DOHH2 (cell line): ENCODE measurements around the gene HECW1.

ENCODE experiments used
- H3F3A ChIP-seq: fragments of 200-600 bp; sonication (generic), shearing (Covaris generic); 2 replicates; pipeline ENCODE4 v1.6.0; 2016; ENCODE audit warnings: antibody characterized with exemption, mild to moderate bottlenecking; ENCODE audit not compliant: control insufficient read depth, insufficient read depth
- H3K27ac ChIP-seq: fragments of 200-600 bp; sonication (generic); 2 replicates; pipeline ENCODE4 v1.5.1; 2014; ENCODE audit warnings: low read depth, mild to moderate bottlenecking, low read length, moderate library complexity
- H3K27me3 ChIP-seq: fragments of 200-600 bp; sonication (generic); 2 replicates; pipeline ENCODE4 v1.6.1; 2014; ENCODE audit warnings: mild to moderate bottlenecking, low read length, mixed read lengths; ENCODE audit not compliant: control insufficient read depth
- H3K36me3 ChIP-seq: fragments of 200-600 bp; sonication (generic); 2 replicates; pipeline ENCODE4 v1.6.1; 2014; ENCODE audit warnings: mild to moderate bottlenecking, low read length, moderate library complexity, mixed read lengths; ENCODE audit not compliant: control insufficient read depth
- H3K4me1 ChIP-seq: fragments of 200-600 bp; sonication (generic); 2 replicates; pipeline ENCODE4 v1.6.1; 2014; ENCODE audit warnings: mild to moderate bottlenecking, low read length, mixed read lengths; ENCODE audit not compliant: control insufficient read depth
- H3K4me2 ChIP-seq: fragments of 200-600 bp; sonication (generic); 2 replicates; pipeline ENCODE4 v1.6.0; 2014; ENCODE audit warnings: mild to moderate bottlenecking, low read length, moderate library complexity
- H3K4me3 ChIP-seq: fragments of 200-600 bp; sonication (generic); 2 replicates; pipeline ENCODE4 v1.5.1; 2014; ENCODE audit warnings: mild to moderate bottlenecking, low read length, mixed read lengths
- H3K79me2 ChIP-seq: fragments of 200-600 bp; sonication (generic); 2 replicates; pipeline ENCODE4 v1.6.1; 2014; ENCODE audit warnings: mild to moderate bottlenecking, low read length, mixed read lengths; ENCODE audit not compliant: control insufficient read depth
- H3K9me2 ChIP-seq: fragments of 200-600 bp; sonication (generic); replicated peaks from 2 replicates; pipeline ENCODE4 v1.6.1; 2014; ENCODE audit warnings: mild to moderate bottlenecking, low read length, mixed read lengths; ENCODE audit not compliant: control insufficient read depth
- H3K9me3 ChIP-seq: fragments of 200-600 bp; sonication (generic); 2 replicates; pipeline ENCODE4 v1.6.1; 2014; ENCODE audit warnings: antibody characterized with exemption, low read length, mixed read lengths; ENCODE audit not compliant: control insufficient read depth, insufficient read depth
- H4K20me1 ChIP-seq: fragments of 200-600 bp; sonication (generic); 2 replicates; pipeline ENCODE4 v1.6.0; 2014; ENCODE audit warnings: low read depth, mild to moderate bottlenecking, antibody characterized with exemption, low read length, moderate library complexity; ENCODE audit not compliant: control insufficient read depth, insufficient read depth
- CTCF ChIP-seq: fragments of 200-600 bp; sonication (generic); IDR thresholded peaks from one replicate; pipeline ENCODE4 v1.5.1; 2014; ENCODE audit warnings: antibody characterized with exemption, mild to moderate bottlenecking, low read depth, low read length; ENCODE audit not compliant: poor library complexity, severe bottlenecking
- EZH2phosphoT487 ChIP-seq: fragments of 200-600 bp; sonication (generic); IDR thresholded peaks from 2 replicates; pipeline ENCODE4 v1.6.1; 2017; ENCODE audit warnings: borderline replicate concordance, mild to moderate bottlenecking, antibody characterized with exemption, low read length, moderate library complexity, mixed read lengths

The HECW1 gene

GRCh38 chr7:43211286-43211685 is 98.8 kb downstream of the HECW1 start:
- Histone ChIP-seq H3K4me2 (no peak overlapping the region), H3K27ac (no peak overlapping the region), H3K9me2 (no peaks in the 10 kb centered on the region), H3K27me3 (no peaks in the 10 kb centered on the region), H3K4me1 (no peaks in the 10 kb centered on the region), H3K4me3 (no peak overlapping the region), H3K79me2 (no peaks in the 10 kb centered on the region), H3K36me3 (no peaks in the 10 kb centered on the region), H3F3A (no peaks in the 10 kb centered on the region), H4K20me1 (no peaks in the 10 kb centered on the region), H3K9me3 (no peaks in the 10 kb centered on the region)
- TF ChIP-seq EZH2phosphoT487 (no peak), CTCF (no peak)

DNA sequence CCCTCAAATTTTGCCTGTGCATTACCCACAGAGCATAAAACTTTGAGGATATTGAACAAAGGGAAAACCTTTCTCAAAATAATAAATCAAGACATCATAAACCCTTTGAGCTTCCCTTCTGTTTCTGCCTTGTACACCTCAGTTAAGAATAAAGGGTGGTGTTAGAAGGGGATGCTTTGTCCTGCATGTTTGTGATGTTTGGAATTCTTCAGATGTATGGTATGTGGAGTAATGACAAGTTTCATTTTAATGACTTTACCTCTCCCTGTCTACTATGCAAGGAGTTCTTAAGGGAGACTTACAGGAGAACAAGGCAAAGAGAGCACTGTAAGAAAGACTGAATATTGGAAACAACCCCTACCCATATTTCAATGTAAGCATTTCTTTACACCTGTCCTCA is 99.2 kb downstream of the HECW1 start:
- no peak overlapping the region for H3K4me2 ChIP-seq
- no peaks in the 10 kb centered on the region for H3K4me1 ChIP-seq
- no peaks in the 10 kb centered on the region for H3K36me3 ChIP-seq
- H3K4me3 ChIP-seq, result no peak overlapping the region
- no peak overlapping the region for H3K27ac ChIP-seq
- H3K27me3 ChIP-seq, result no peaks in the 10 kb centered on the region
- H3K9me3 ChIP-seq, result no peaks in the 10 kb centered on the region
- no peaks in the 10 kb centered on the region for H3K79me2 ChIP-seq
- no peaks in the 10 kb centered on the region for H3F3A ChIP-seq
- TF ChIP-seq CTCF (no peak), EZH2phosphoT487 (no peak)
- no peaks in the 10 kb centered on the region for H3K9me2 ChIP-seq
- H4K20me1 ChIP-seq, result no peaks in the 10 kb centered on the region

- no peaks in the 10 kb centered on the region for H3K9me3 ChIP-seq
- H3K9me2 ChIP-seq, result no peaks in the 10 kb centered on the region
- H3K79me2 ChIP-seq, result no peaks in the 10 kb centered on the region
- no peak overlapping the region for H3K4me2 ChIP-seq
- no peaks in the 10 kb centered on the region for H3K4me1 ChIP-seq
- no peak for TF ChIP-seq CTCF
- no peak for TF ChIP-seq EZH2phosphoT487
- no peaks in the 10 kb centered on the region for H3K27me3 ChIP-seq
- H3K4me3 ChIP-seq, result no peak overlapping the region
- H3K36me3 ChIP-seq, result no peaks in the 10 kb centered on the region
- no peak overlapping the region for H3K27ac ChIP-seq
- no peaks in the 10 kb centered on the region for H4K20me1 ChIP-seq
- H3F3A ChIP-seq, result no peaks in the 10 kb centered on the region
These were observed 100.5 kb downstream of the HECW1 start for GRCh38 chr7:43212921-43213320.

DNA sequence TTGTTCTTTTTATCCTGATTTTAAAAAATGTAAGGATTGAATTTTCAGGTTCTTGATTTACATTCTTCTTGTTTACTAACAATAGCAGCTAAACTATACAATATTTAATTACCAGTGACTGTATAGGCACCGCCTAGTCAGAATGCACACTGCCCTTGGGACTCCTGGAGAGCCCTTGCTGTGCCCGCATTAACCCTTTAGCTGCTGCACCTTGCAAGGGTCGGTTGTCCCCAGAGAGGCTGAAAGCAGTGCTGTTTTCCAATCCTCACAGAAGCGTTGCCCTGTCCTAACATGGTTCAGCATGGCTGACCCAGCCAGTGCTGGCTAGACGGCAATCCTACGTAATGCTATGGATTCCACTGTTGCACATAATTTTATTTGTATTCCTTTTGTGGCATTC is 102.6 kb downstream of the HECW1 start:
- no peaks in the 10 kb centered on the region for H3K27me3 ChIP-seq
- H3K4me3 ChIP-seq, result no peak overlapping the region
- no peaks in the 10 kb centered on the region for H3F3A ChIP-seq
- H3K9me3 ChIP-seq, result no peaks in the 10 kb centered on the region
- H3K4me2 ChIP-seq, result no peak overlapping the region
- no peaks in the 10 kb centered on the region for H3K79me2 ChIP-seq
- no peak for TF ChIP-seq EZH2phosphoT487
- TF ChIP-seq CTCF, result no peak
- H3K27ac ChIP-seq, result no peak overlapping the region
- no peaks in the 10 kb centered on the region for H4K20me1 ChIP-seq
- H3K4me1 ChIP-seq, result no peaks in the 10 kb centered on the region
- H3K9me2 ChIP-seq, result no peaks in the 10 kb centered on the region
- H3K36me3 ChIP-seq, result no peaks in the 10 kb centered on the region
